CD4-positive, alpha-beta T cell (primary cell): Measurements from ENCODE around the gene MFAP3L. TPM values are rescaled to one million over a fixed set of nuclear protein-coding genes. Genes with fewer than 3 reads are reported as not detected.

Experiments
- ATAC-seq: fragments of 200-7000 bp; cut with Tn5 transposase; one replicate; pipeline ENCODE4 v1.10.0; 2022; ENCODE audit warnings: mild to moderate bottlenecking; ENCODE audit not compliant: poor library complexity
- CTCF ChIA-PET: fragments of 350-600 bp; sonication (Branson Sonifier 250); formaldehyde crosslinking; loops from one replicate; lab custom pipeline; 2021; ENCODE audit warnings: antibody characterized with exemption, inconsistent platforms; lab: Charles Lee
- POLR2A ChIA-PET: fragments of 350-600 bp; sonication (Branson Sonifier 250); formaldehyde crosslinking; loops from one replicate; lab custom pipeline; 2021; ENCODE audit warnings: antibody characterized with exemption, inconsistent platforms; lab: Charles Lee
- DNase-seq, 14 experiments: peaks; one replicate each; pipeline ENCODE4 v3.0.0-alpha.2; 2013 to 2020; ENCODE audit warnings: mixed read lengths in 2 of 14
- H3K27ac ChIP-seq, 2 donors: one replicate each; pipeline versions ENCODE4 v1.5.1 to v1.7.0; 2013; ENCODE audit warnings: low read length in 2 of 2, low read depth in 1 of 2, mild to moderate bottlenecking in 1 of 2
- H3K27me3 ChIP-seq, 2 experiments: 1 replicate in 1 of 2; 2 replicates in 1 of 2; pipeline versions ENCODE4 v1.6.1 to v1.7.0; 2013; ENCODE audit warnings: low read length in 2 of 2, control low read depth in 1 of 2, mild to moderate bottlenecking in 1 of 2, moderate library complexity in 1 of 2; ENCODE audit not compliant: insufficient read depth in 2 of 2, control insufficient read depth in 1 of 2
- H3K36me3 ChIP-seq: one replicate; pipeline ENCODE4 v1.6.1; 2013; ENCODE audit warnings: low read length, control low read depth; ENCODE audit not compliant: insufficient read depth
- H3K4me1 ChIP-seq: one replicate; pipeline ENCODE4 v1.6.1; 2013; ENCODE audit warnings: low read length, control low read depth; ENCODE audit not compliant: insufficient read depth
- H3K4me3 ChIP-seq: one replicate; pipeline ENCODE4 v1.5.1; 2013; ENCODE audit warnings: mild to moderate bottlenecking, low read length, moderate library complexity
- H3K9me3 ChIP-seq, 2 experiments: 1 replicate in 1 of 2; 2 replicates in 1 of 2; pipeline versions ENCODE4 v1.6.1 to v1.7.0; 2013; ENCODE audit warnings: low read length in 2 of 2, mild to moderate bottlenecking in 2 of 2, control low read depth in 1 of 2, moderate library complexity in 1 of 2; ENCODE audit not compliant: control insufficient read depth in 1 of 2, insufficient read depth in 1 of 2
- H3K27ac Mint-ChIP-seq: one replicate; pipeline ENCODE4 v1.8.0; 2020; ENCODE audit warnings: mixed read lengths
- H3K27me3 Mint-ChIP-seq: one replicate; pipeline ENCODE4 v1.8.0; 2021; ENCODE audit warnings: mixed read lengths
- H3K36me3 Mint-ChIP-seq: one replicate; pipeline ENCODE4 v1.8.0; 2021; ENCODE audit warnings: low read depth, mixed read lengths
- H3K4me1 Mint-ChIP-seq: one replicate; pipeline ENCODE4 v1.8.0; 2021; ENCODE audit warnings: low read depth, mixed read lengths
- H3K4me3 Mint-ChIP-seq: one replicate; pipeline ENCODE4 v1.8.0; 2020; ENCODE audit warnings: mild to moderate bottlenecking, mixed read lengths
- H3K9me3 Mint-ChIP-seq: one replicate; pipeline ENCODE4 v1.8.0; 2020; ENCODE audit warnings: mixed read lengths
- intact Hi-C, 2 experiments: fragments of 100-400 bp; cut with DNase I in 1 of 2; cut with micrococcal nuclease in 1 of 2; formaldehyde crosslinking; loops; one replicate each; pipeline versions ENCODE4 v1.15.1 to v1.9.0; 2023 to 2025; cut with DNase I, micrococcal nuclease
- total RNA-seq, 174 experiments: library from RNA in 2 of 174; stranded (reverse) in 2 of 174; gene quantifications; one replicate each; pipeline ENCODE4 v1.2.3 and lab custom pipeline; 2021 to 2026
- TF ChIP-seq, protein P1 (sequence below): fragments of 200-600 bp; IDR thresholded peaks from one replicate; pipeline ENCODE4 v1.8.0; 2022; ENCODE audit warnings: antibody characterized with exemption, mild to moderate bottlenecking

MFAP3L gene
- total RNA-seq, 2 experiments from 2014 or later = 0.59 to 1.3 TPM

DNA sequence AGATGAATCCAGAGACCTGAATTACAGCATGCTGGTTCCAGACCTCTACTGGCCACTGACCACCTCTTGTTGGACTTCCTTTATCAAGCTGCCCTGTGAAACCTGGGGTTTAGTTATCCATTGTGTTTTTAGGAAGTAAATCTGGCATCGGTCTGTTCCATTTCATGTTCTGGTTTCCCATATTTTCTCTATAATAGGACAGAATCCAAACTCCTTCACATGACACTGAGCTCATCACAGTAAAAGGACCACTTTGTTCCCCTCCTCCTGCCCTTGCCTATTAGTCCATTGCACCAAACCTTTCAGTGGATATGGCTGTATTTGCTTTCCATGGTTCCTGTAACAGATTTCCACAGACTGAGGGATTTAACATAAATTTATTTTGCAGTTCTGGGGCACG, 4.0 kb downstream of the MFAP3L start:
- Mint-ChIP-seq H3K9me3 (no peaks in the 10 kb centered on the region), H3K27ac (no peak overlapping the region), H3K4me1 (peaks cover under 1% of the 10 kb centered on the region), H3K27me3 (no peaks in the 10 kb centered on the region), H3K36me3 (peaks cover 3% of the 10 kb centered on the region), H3K4me3 (no peak overlapping the region)
- H3K9me3 ChIP-seq = peaks cover 0 to 6% of the 10 kb centered on the region in 2 experiments
- peaks cover 0 to 2% of the 10 kb centered on the region in 2 experiments for H3K27me3 ChIP-seq
- POLR2A ChIA-PET = interaction anchor here (1.1 kb wide), 1 partner anchor 410 kb away, joined by 3 read pairs; the partner anchor contains the start of gene NEK1
- intact Hi-C loops = loop anchor here in 1 of 2 experiments (10.0 kb wide), 2 partner anchors 1537 to 1707 kb away; partner anchors contain the start of genes DDX60 and DDX60L
- H3K27ac ChIP-seq = no peak overlapping the region
- TF ChIP-seq, protein P1, sequence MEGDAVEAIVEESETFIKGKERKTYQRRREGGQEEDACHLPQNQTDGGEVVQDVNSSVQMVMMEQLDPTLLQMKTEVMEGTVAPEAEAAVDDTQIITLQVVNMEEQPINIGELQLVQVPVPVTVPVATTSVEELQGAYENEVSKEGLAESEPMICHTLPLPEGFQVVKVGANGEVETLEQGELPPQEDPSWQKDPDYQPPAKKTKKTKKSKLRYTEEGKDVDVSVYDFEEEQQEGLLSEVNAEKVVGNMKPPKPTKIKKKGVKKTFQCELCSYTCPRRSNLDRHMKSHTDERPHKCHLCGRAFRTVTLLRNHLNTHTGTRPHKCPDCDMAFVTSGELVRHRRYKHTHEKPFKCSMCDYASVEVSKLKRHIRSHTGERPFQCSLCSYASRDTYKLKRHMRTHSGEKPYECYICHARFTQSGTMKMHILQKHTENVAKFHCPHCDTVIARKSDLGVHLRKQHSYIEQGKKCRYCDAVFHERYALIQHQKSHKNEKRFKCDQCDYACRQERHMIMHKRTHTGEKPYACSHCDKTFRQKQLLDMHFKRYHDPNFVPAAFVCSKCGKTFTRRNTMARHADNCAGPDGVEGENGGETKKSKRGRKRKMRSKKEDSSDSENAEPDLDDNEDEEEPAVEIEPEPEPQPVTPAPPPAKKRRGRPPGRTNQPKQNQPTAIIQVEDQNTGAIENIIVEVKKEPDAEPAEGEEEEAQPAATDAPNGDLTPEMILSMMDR = no peak
- CTCF ChIA-PET = interaction anchor here (1.2 kb wide), 1 partner anchor 21 kb away, joined by 3 read pairs; no protein-coding TSS in a partner anchor
- H3K4me1 ChIP-seq = peaks cover 12% of the 10 kb centered on the region
- no peak overlapping the region for H3K4me3 ChIP-seq
- no peaks in the 10 kb centered on the region for H3K36me3 ChIP-seq
- DNase-seq (no peak), ATAC-seq (no peak)

DNA sequence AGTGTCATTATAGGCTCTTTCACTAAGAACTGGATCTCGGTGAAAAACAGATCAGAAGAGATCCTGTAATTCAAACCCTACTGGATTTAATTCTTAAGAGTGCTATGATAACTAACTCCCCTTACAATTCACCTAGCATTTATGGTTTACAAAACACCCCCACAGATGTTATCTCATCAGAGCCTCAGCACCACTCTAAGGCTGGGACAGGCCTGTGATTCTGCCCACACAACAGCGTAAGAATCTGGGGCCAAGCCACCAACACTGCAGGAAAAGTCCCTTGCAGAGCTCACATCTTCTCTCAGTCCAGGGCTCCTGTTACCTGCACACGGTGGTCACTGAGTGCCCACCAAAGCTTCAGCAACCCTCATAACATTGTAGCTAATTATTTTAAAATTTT, 8.9 kb downstream of the MFAP3L start:
- Histone ChIP-seq H3K36me3 (no peaks in the 10 kb centered on the region), H3K27me3 (no peaks in the 10 kb centered on the region), H3K9me3 (no peaks in the 10 kb centered on the region), H3K4me1 (no peaks in the 10 kb centered on the region), H3K4me3 (no peak overlapping the region), H3K27ac (no peak overlapping the region)
- Mint-ChIP-seq H3K4me1 (no peaks in the 10 kb centered on the region), H3K27me3 (no peaks in the 10 kb centered on the region), H3K36me3 (no peaks in the 10 kb centered on the region), H3K4me3 (no peak overlapping the region), H3K27ac (no peak overlapping the region), H3K9me3 (no peaks in the 10 kb centered on the region)
- intact Hi-C loops = loop anchor here in 1 of 2 experiments (2.0 kb wide), 1 partner anchor 18 kb away; no protein-coding TSS in a partner anchor
- DNase-seq (no peak), ATAC-seq (no peak)
- TF ChIP-seq, protein P1 = no peak
- POLR2A ChIA-PET = no interaction called here
- CTCF ChIA-PET = interaction anchor here (0.6 kb wide), 1 partner anchor 8 kb away, joined by 3 read pairs; no protein-coding TSS in a partner anchor

- no peaks in the 10 kb centered on the region for H3K27me3 Mint-ChIP-seq
- ATAC-seq = no peak
- H3K36me3 Mint-ChIP-seq = no peaks in the 10 kb centered on the region
- intact Hi-C loops = no loop called here
- Histone ChIP-seq H3K9me3 (no peaks in the 10 kb centered on the region), H3K27me3 (no peaks in the 10 kb centered on the region), H3K36me3 (no peaks in the 10 kb centered on the region), H3K27ac (no peak overlapping the region), H3K4me3 (no peak overlapping the region), H3K4me1 (no peaks in the 10 kb centered on the region)
- no peak for DNase-seq
- H3K4me1 Mint-ChIP-seq = no peaks in the 10 kb centered on the region
- POLR2A ChIA-PET = no interaction called here
- H3K27ac Mint-ChIP-seq = no peak overlapping the region
- H3K9me3 Mint-ChIP-seq = no peaks in the 10 kb centered on the region
- H3K4me3 Mint-ChIP-seq = no peak overlapping the region
- CTCF ChIA-PET = no interaction called here
- TF ChIP-seq, protein P1 = no peak
Observed at GRCh38 chr4:170015285-170015684, 10.9 kb downstream of the MFAP3L start.
